A549 (cell line): ENCODE measurements around the gene GORASP2. TPM values are rescaled to one million over a fixed set of nuclear protein-coding genes. Genes with fewer than 3 reads are reported as not detected.

ENCODE experiments used
- ATAC-seq, 2 experiments: fragments of 200-7000 bp in 1 of 2; fragments of >200 bp in 1 of 2; cut with Nextera tagmentation in 1 of 2; cut with Tn5 transposase in 1 of 2; 3 replicates each; pipeline versions ENCODE4 v1.8.0 to v1.9.1; 2018 to 2020; ENCODE audit warnings: mild to moderate bottlenecking in 1 of 2, moderate library complexity in 1 of 2
- CTCF ChIA-PET: fragments of 300-600 bp; sonication (Branson Sonifier 250); formaldehyde crosslinking; extraction: SDS; loops from one replicate; lab custom pipeline; 2021; ENCODE audit warnings: antibody characterized with exemption, inconsistent platforms; lab: Yijun Ruan, JAX
- POLR2A ChIA-PET: fragments of 350-600 bp; formaldehyde crosslinking; extraction: SDS; loops from one replicate; lab custom pipeline; 2021; ENCODE audit warnings: antibody characterized with exemption, inconsistent platforms; lab: Yijun Ruan, JAX
- DNase-seq, 2 experiments: peaks; one replicate each; pipeline versions ENCODE4 v3.0.0 to v3.0.0-alpha.2; 2011 to 2016; ENCODE audit warnings: low read depth in 1 of 2, low spot score in 1 of 2
- FAIRE-seq: peaks from 2 replicates; lab custom pipeline; 2011; peaks lifted over from hg19 to GRCh38; lab: Jason Lieb, UNC
- H3K27ac ChIP-seq, 2 experiments: fragments of >200 bp; sonication (Bioruptor Twin); formaldehyde crosslinking; 3 replicates each; pipeline ENCODE4 v1.5.1; 2016 to 2017
- H3K4me1 ChIP-seq: fragments of >200 bp; sonication (Bioruptor Twin); formaldehyde crosslinking; 3 replicates; pipeline ENCODE4 v1.6.1; 2016
- H3K4me2 ChIP-seq: fragments of >200 bp; sonication (Bioruptor Twin); formaldehyde crosslinking; 3 replicates; pipeline ENCODE4 v1.6.1; 2016
- H3K4me3 ChIP-seq: fragments of >200 bp; sonication (Bioruptor Twin); formaldehyde crosslinking; 3 replicates; pipeline ENCODE4 v1.5.1; 2016
- H3K9me3 ChIP-seq: fragments of >200 bp; sonication (Bioruptor Twin); formaldehyde crosslinking; 3 replicates; pipeline ENCODE4 v1.6.1; 2016
- ATOH8 ChIP-seq: fragments of 250-450 bp; sonication (Bioruptor Pico); IDR thresholded peaks from 2 replicates; pipeline ENCODE4 v1.5.0; 2020; ENCODE audit warnings: low read depth, mild to moderate bottlenecking, moderate library complexity
- BHLHE40 ChIP-seq: IDR thresholded peaks from 2 replicates; pipeline ENCODE4 v1.6.1; 2012; ENCODE audit warnings: low read depth, low read length, inconsistent platforms
- CHD2 ChIP-seq: fragments of 150-350 bp; IDR thresholded peaks from 2 replicates; pipeline ENCODE4 v1.6.1; 2014; ENCODE audit warnings: low read length; ENCODE audit not compliant: partially characterized antibody
- CTCF ChIP-seq: fragments of >200 bp; sonication (Bioruptor Twin); formaldehyde crosslinking; IDR thresholded peaks from 3 replicates; pipeline ENCODE4 v1.5.1; 2016
- E2F6 ChIP-seq: IDR thresholded peaks from 2 replicates; pipeline ENCODE4 v1.6.1; 2012; ENCODE audit warnings: low read depth, borderline replicate concordance
- ELK1 ChIP-seq: fragments of 150-350 bp; IDR thresholded peaks from 2 replicates; pipeline ENCODE4 v1.6.1; 2014; ENCODE audit warnings: low read depth, mild to moderate bottlenecking, low read length
- FOSB ChIP-seq: fragments of 250-450 bp; sonication (Bioruptor Pico); IDR thresholded peaks from 2 replicates; pipeline ENCODE4 v1.5.0; 2020; ENCODE audit warnings: mild to moderate bottlenecking, moderate library complexity
- FOXS1 ChIP-seq: fragments of 250-450 bp; sonication (Bioruptor Pico); IDR thresholded peaks from 2 replicates; pipeline ENCODE4 v1.5.0; 2020; ENCODE audit warnings: mild to moderate bottlenecking, moderate library complexity
- HEYL ChIP-seq: fragments of 250-450 bp; sonication (Bioruptor Pico); IDR thresholded peaks from 2 replicates; pipeline ENCODE4 v1.8.0; 2021; ENCODE audit warnings: mild to moderate bottlenecking, moderate library complexity
- HMGXB4 ChIP-seq: fragments of 250-450 bp; sonication (Bioruptor Pico); IDR thresholded peaks from 2 replicates; pipeline ENCODE4 v1.5.0; 2021; ENCODE audit warnings: mild to moderate bottlenecking, moderate library complexity, borderline replicate concordance
- JUN ChIP-seq, 2 experiments: fragments of >200 bp; sonication (Bioruptor Twin); formaldehyde crosslinking; IDR thresholded peaks; 2 replicates in 1 of 2; 3 replicates in 1 of 2; pipeline ENCODE4 v1.6.1; 2016 to 2017
- MAX ChIP-seq: IDR thresholded peaks from 2 replicates; pipeline ENCODE4 v1.6.1; 2012
- NR3C1 ChIP-seq: fragments of >200 bp; sonication (Bioruptor Twin); formaldehyde crosslinking; IDR thresholded peaks from 3 replicates; pipeline ENCODE4 v1.6.1; 2017
- RAD21 ChIP-seq, 2 experiments: fragments of >200 bp in 1 of 2; sonication (Bioruptor Twin) in 1 of 2; formaldehyde crosslinking in 1 of 2; IDR thresholded peaks in 1 of 2; conservative IDR thresholded peaks in 1 of 2; 2 replicates in 1 of 2; 3 replicates in 1 of 2; pipeline ENCODE4 v1.6.1; 2012 to 2018; ENCODE audit warnings: inconsistent platforms in 1 of 2
- RFX5 ChIP-seq: fragments of 450-650 bp; IDR thresholded peaks from 2 replicates; pipeline ENCODE4 v1.7.1; 2014; ENCODE audit warnings: antibody characterized with exemption, mild to moderate bottlenecking, moderate library complexity
- SREBF2 ChIP-seq: fragments of 450-650 bp; IDR thresholded peaks from 2 replicates; pipeline ENCODE4 v1.6.1; 2014; ENCODE audit warnings: mild to moderate bottlenecking, moderate library complexity
- TFCP2L1 ChIP-seq: fragments of 250-450 bp; sonication (Bioruptor Pico); IDR thresholded peaks from 2 replicates; pipeline ENCODE4 v1.5.0; 2021; ENCODE audit warnings: mild to moderate bottlenecking
- ZFP36 ChIP-seq: fragments of 450-650 bp; IDR thresholded peaks from 2 replicates; pipeline ENCODE4 v1.6.1; 2014; ENCODE audit warnings: borderline replicate concordance; ENCODE audit not compliant: partially characterized antibody
- WGBS: methylation state at CpG from one replicate; pipeline ENCODE4 v1.1.6; 2017; ENCODE audit errors: missing lambda C conversion rate; 5-methylcytosine and 5-hydroxymethylcytosine counted together
- polyA plus RNA-seq, 4 experiments: library from polyadenylated mRNA; depleted of rRNA in 3 of 4; stranded (reverse); fragments of >200 nt; fragmentation: RNase III in 1 of 4; extraction: RNeasy Plus Mini Kit Qiagen cat#74134 plus additional on column Dnase treatment in 1 of 4; gene quantifications; 2 replicates in 3 of 4; 3 replicates in 1 of 4; pipeline ENCODE4 v1.2.3, GENCODE V29; 2011 to 2017

The GORASP2 gene
- polyA plus RNA-seq, 2 of the 4 experiments (the other 2 are of a cell fraction), result 90.5 to 179 TPM

GRCh38 chr2:170985407-170985806 lies 56.4 kb downstream of the GORASP2 start:
- FAIRE-seq (no peak), ATAC-seq (no peak; a peak in 1 of 6 replicates), DNase-seq (no peak)
- ChIA-PET CTCF (no interaction called here), POLR2A (no interaction called here)
- TF ChIP-seq HEYL (CRISPR knock-in tag), result no peak
- TF ChIP-seq ELK1, result no peak
- no peak for TF ChIP-seq E2F6
- TF ChIP-seq BHLHE40, result no peak
- no peak for TF ChIP-seq NR3C1
- no peak for TF ChIP-seq JUN (IDR thresholded peaks at IDR 0.05)
- no peak for TF ChIP-seq HMGXB4 (CRISPR knock-in tag)
- H3K4me2 ChIP-seq, result no peak overlapping the region
- H3K4me1 ChIP-seq, result no peaks in the 10 kb centered on the region
- no peaks in the 10 kb centered on the region for H3K9me3 ChIP-seq
- H3K27ac ChIP-seq, result no peak overlapping the region
- no peak overlapping the region for H3K4me3 ChIP-seq
- 94% methylated on average over 5 of the region's 5 CpGs for WGBS

GRCh38 chr2:170986566-170987258 lies 57.7 kb downstream of the GORASP2 start:
- no peaks in the 10 kb centered on the region for H3K9me3 ChIP-seq

GRCh38 chr2:170991398-170992182 lies 62.5 kb downstream of the GORASP2 start:
- DNase-seq (no peak), FAIRE-seq (no peak), ATAC-seq (no peak)
- H3K27ac ChIP-seq, result no peak overlapping the region
- no peak overlapping the region for H3K4me2 ChIP-seq
- no peak overlapping the region for H3K4me3 ChIP-seq
- H3K4me1 ChIP-seq, result no peaks in the 10 kb centered on the region
- no peak for TF ChIP-seq FOXS1 (CRISPR knock-in tag)
- TF ChIP-seq CTCF, result 0 out of 3 replicates have a peak, but pooled peaks have one; percentile 9
- TF ChIP-seq RAD21 (conservative IDR thresholded peaks at IDR 0.05 in 1 of 2, IDR thresholded peaks at IDR 0.05 in 1 of 2), result peak in 1 of 2 experiments; percentile 15; a peak in 1 of 5 replicates
- TF ChIP-seq CHD2, result no peak
- no peak for TF ChIP-seq RFX5
- no peak for TF ChIP-seq BHLHE40
- TF ChIP-seq SREBF2, result no peak
- TF ChIP-seq ZFP36, result no peak
- TF ChIP-seq MAX, result no peak
- TF ChIP-seq, all 56 proteins: peak for 2
- no peaks in the 10 kb centered on the region for H3K9me3 ChIP-seq
- POLR2A ChIA-PET, result no interaction called here
- 93% methylated on average over 5 of the region's 5 CpGs for WGBS
- CTCF ChIA-PET, result no interaction called here

More at GRCh38 chr2:170986566-170987258, 57.7 kb downstream of the GORASP2 start:
- Histone ChIP-seq H3K4me1 (no peaks in the 10 kb centered on the region), H3K4me2 (no peak overlapping the region), H3K27ac (no peak overlapping the region), H3K4me3 (no peak overlapping the region)
- POLR2A ChIA-PET, result no interaction called here
- DNase-seq (no peak), FAIRE-seq (no peak), ATAC-seq (no peak)
- CTCF ChIA-PET, result no interaction called here
- WGBS, result 92% methylated on average over 8 of the region's 8 CpGs
- TF ChIP-seq ATOH8 (no peak), TFCP2L1 (CRISPR knock-in tag) (no peak), E2F6 (no peak), FOSB (no peak)
- TF ChIP-seq, all 56 proteins: peak for 0
